GM12864 (cell line): ENCODE measurements around the gene TMEM141.
"Not testable (repeated sequence)": the region's sequence is repeated elsewhere in the genome, so short reads cannot be mapped to it uniquely, and the experiment has no call there.

ENCODE experiments used
- DNase-seq: peaks from one replicate; pipeline ENCODE4 v3.0.0-alpha.2; 2011; ENCODE audit warnings: low read depth
- H3K4me3 ChIP-seq: 2 replicates; pipeline ENCODE4 v1.5.1; 2011; ENCODE audit warnings: mild to moderate bottlenecking, low read depth, low read length, control low read depth
- CTCF ChIP-seq: IDR thresholded peaks from 2 replicates; pipeline ENCODE4 v1.5.1; 2011; ENCODE audit warnings: low read depth, mild to moderate bottlenecking, moderate library complexity, low read length, control low read depth, inconsistent platforms; ENCODE audit errors: missing control alignments

The TMEM141 gene

GRCh38 chr9:136775191-136775590 lies 16.0 kb upstream of the TMEM141 start:
- no peak for DNase-seq
- no peak overlapping the region for H3K4me3 ChIP-seq
- no peak for TF ChIP-seq CTCF

- no peak for DNase-seq
- H3K4me3 ChIP-seq, result no peak overlapping the region
- TF ChIP-seq CTCF, result no peak
These were observed 14.2 kb upstream of the TMEM141 start for GRCh38 chr9:136776947-136777346.

GRCh38 chr9:136777359-136777758 lies 13.8 kb upstream of the TMEM141 start:
- TF ChIP-seq CTCF, result no peak

GRCh38 chr9:136779808-136780207 lies 11.3 kb upstream of the TMEM141 start:
- no peak for TF ChIP-seq CTCF
- no peak overlapping the region for H3K4me3 ChIP-seq
- DNase-seq, result no peak

More at GRCh38 chr9:136777359-136777758, 13.8 kb upstream of the TMEM141 start:
- no peak for DNase-seq
- H3K4me3 ChIP-seq, result no peak overlapping the region

GRCh38 chr9:136782452-136782851 lies 8.7 kb upstream of the TMEM141 start:
- no peak for TF ChIP-seq CTCF
- no peak for DNase-seq
- H3K4me3 ChIP-seq, result no peak overlapping the region

- no peak overlapping the region for H3K4me3 ChIP-seq
- no peak for DNase-seq
- TF ChIP-seq CTCF, result peak; percentile 29
These were observed 6.7 kb upstream of the TMEM141 start for GRCh38 chr9:136784249-136784996.

- DNase-seq, result no peak
- TF ChIP-seq CTCF, result no peak
- no peak overlapping the region for H3K4me3 ChIP-seq
These were observed 6.2 kb upstream of the TMEM141 start for GRCh38 chr9:136784997-136785361.

GRCh38 chr9:136785565-136786355 lies 5.4 kb upstream of the TMEM141 start:
- not testable (repeated sequence) for H3K4me3 ChIP-seq

More at GRCh38 chr9:136785565-136786355, 5.4 kb upstream of the TMEM141 start:
- not testable (repeated sequence) for DNase-seq
